GM23338 (cell line): ENCODE data around the gene PKNOX2.

Source experiments
- CREB1 ChIP-seq: fragments of 250-450 bp; sonication (Bioruptor Pico); IDR thresholded peaks from 2 replicates; pipeline ENCODE4 v1.5.0; 2020; ENCODE audit warnings: low read depth, mild to moderate bottlenecking, moderate library complexity
- CTCF ChIP-seq, 2 experiments: fragments of 200-600 bp in 1 of 2; sonication (generic) in 1 of 2; conservative IDR thresholded peaks; 2 replicates each; pipeline versions ENCODE4 v1.5.1 to v1.6.1; 2016 to 2017; ENCODE audit warnings: antibody characterized with exemption in 2 of 2, low read depth in 2 of 2, mild to moderate bottlenecking in 2 of 2, moderate library complexity in 1 of 2
- ETS1 ChIP-seq: IDR thresholded peaks from 2 replicates; pipeline ENCODE4 v1.6.1; 2016; ENCODE audit warnings: antibody characterized with exemption
- EZH2 ChIP-seq: fragments of 200-600 bp; sonication (generic); IDR thresholded peaks from one replicate; pipeline ENCODE4 v1.8.0; 2017; ENCODE audit warnings: antibody characterized with exemption, mild to moderate bottlenecking, low read depth; ENCODE audit not compliant: unreplicated experiment
- EZH2phosphoT487 ChIP-seq: fragments of 200-600 bp; sonication (generic); IDR thresholded peaks from one replicate; pipeline ENCODE4 v1.8.1; 2018; ENCODE audit warnings: antibody characterized with exemption; ENCODE audit not compliant: unreplicated experiment
- JUNB ChIP-seq: IDR thresholded peaks from one replicate; pipeline ENCODE4 v1.6.1; 2016; ENCODE audit warnings: antibody characterized with exemption; ENCODE audit not compliant: unreplicated experiment
- NANOG ChIP-seq: IDR thresholded peaks from 2 replicates; pipeline ENCODE4 v1.6.1; 2016; ENCODE audit warnings: antibody characterized with exemption, borderline replicate concordance
- POLR2AphosphoS5 ChIP-seq: IDR thresholded peaks from 2 replicates; pipeline ENCODE4 v1.6.1; 2016; ENCODE audit warnings: antibody characterized with exemption, low read depth
- STAT1 ChIP-seq: IDR thresholded peaks from one replicate; pipeline ENCODE4 v1.6.1; 2016; ENCODE audit warnings: antibody characterized with exemption; ENCODE audit not compliant: unreplicated experiment
- ZNF114 ChIP-seq: fragments of 250-450 bp; sonication (Bioruptor Pico); IDR thresholded peaks from 2 replicates; pipeline ENCODE4 v1.5.0; 2020; ENCODE audit warnings: mild to moderate bottlenecking, moderate library complexity
- ZNF331 ChIP-seq: fragments of 250-450 bp; sonication (Bioruptor Pico); IDR thresholded peaks from 2 replicates; pipeline ENCODE4 v1.5.0; 2020; ENCODE audit warnings: low read depth, mild to moderate bottlenecking, moderate library complexity
- TF ChIP-seq, protein P1 (sequence below): IDR thresholded peaks from one replicate; pipeline ENCODE4 v1.6.1; 2018; ENCODE audit warnings: antibody characterized with exemption; ENCODE audit not compliant: unreplicated experiment

GRCh38 chr11:125190566-125190965, 26.0 kb downstream of the PKNOX2 start:
- TF ChIP-seq CTCF (conservative IDR thresholded peaks at IDR 0.05; ENCODE audit: low read depth in 2 of 2) (no peak), JUNB (no peak), EZH2 (no peak), EZH2phosphoT487 (no peak), POLR2AphosphoS5 (no peak), CREB1 (CRISPR knock-in tag) (no peak), ZNF114 (no peak), ZNF331 (CRISPR knock-in tag) (no peak), ETS1 (no peak), NANOG (no peak), STAT1 (no peak)
- TF ChIP-seq, protein P1, sequence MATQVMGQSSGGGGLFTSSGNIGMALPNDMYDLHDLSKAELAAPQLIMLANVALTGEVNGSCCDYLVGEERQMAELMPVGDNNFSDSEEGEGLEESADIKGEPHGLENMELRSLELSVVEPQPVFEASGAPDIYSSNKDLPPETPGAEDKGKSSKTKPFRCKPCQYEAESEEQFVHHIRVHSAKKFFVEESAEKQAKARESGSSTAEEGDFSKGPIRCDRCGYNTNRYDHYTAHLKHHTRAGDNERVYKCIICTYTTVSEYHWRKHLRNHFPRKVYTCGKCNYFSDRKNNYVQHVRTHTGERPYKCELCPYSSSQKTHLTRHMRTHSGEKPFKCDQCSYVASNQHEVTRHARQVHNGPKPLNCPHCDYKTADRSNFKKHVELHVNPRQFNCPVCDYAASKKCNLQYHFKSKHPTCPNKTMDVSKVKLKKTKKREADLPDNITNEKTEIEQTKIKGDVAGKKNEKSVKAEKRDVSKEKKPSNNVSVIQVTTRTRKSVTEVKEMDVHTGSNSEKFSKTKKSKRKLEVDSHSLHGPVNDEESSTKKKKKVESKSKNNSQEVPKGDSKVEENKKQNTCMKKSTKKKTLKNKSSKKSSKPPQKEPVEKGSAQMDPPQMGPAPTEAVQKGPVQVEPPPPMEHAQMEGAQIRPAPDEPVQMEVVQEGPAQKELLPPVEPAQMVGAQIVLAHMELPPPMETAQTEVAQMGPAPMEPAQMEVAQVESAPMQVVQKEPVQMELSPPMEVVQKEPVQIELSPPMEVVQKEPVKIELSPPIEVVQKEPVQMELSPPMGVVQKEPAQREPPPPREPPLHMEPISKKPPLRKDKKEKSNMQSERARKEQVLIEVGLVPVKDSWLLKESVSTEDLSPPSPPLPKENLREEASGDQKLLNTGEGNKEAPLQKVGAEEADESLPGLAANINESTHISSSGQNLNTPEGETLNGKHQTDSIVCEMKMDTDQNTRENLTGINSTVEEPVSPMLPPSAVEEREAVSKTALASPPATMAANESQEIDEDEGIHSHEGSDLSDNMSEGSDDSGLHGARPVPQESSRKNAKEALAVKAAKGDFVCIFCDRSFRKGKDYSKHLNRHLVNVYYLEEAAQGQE = no peak
